CD4-positive, alpha-beta T cell treated with Interleukin-10 for 1 hour (primary cell): ENCODE measurements around the gene CAMK2N2.

Experiments used
- DNase-seq: peaks from one replicate; pipeline ENCODE4 v3.0.0-alpha.2; 2020

CAMK2N2 gene

GRCh38 chr3:184211297-184211696, 50.1 kb downstream of the CAMK2N2 start:
- DNase-seq: no peak
